Smooth muscle cell (in vitro differentiated cells): ENCODE measurements around the gene SLC25A18. TPM values are rescaled to one million over a fixed set of nuclear protein-coding genes. Genes with fewer than 3 reads are reported as not detected.

Source experiments
- DNase-seq: peaks from one replicate; lab custom pipeline; 2025; ENCODE audit not compliant: unreplicated experiment; lab: John Stamatoyannopoulos, UW
- H2AFZ ChIP-seq: fragments of 200-600 bp; sonication (generic); 2 replicates; pipeline ENCODE4 v1.6.0; 2016; ENCODE audit warnings: antibody characterized with exemption, low read depth, mild to moderate bottlenecking
- H3F3A ChIP-seq: fragments of 200-600 bp; sonication (generic); 2 replicates; pipeline ENCODE4 v1.6.0; 2017; ENCODE audit warnings: antibody characterized with exemption, low read depth
- H3K27ac ChIP-seq: fragments of 200-600 bp; sonication (generic); 2 replicates; pipeline ENCODE4 v1.5.1; 2016; ENCODE audit warnings: low read depth, mild to moderate bottlenecking
- H3K27me3 ChIP-seq: fragments of 200-600 bp; sonication (generic); 2 replicates; pipeline ENCODE4 v1.6.1; 2016; ENCODE audit warnings: low read depth, mild to moderate bottlenecking
- H3K36me3 ChIP-seq: fragments of 200-600 bp; sonication (generic); 2 replicates; pipeline ENCODE4 v1.5.1; 2016; ENCODE audit warnings: low read depth
- H3K4me1 ChIP-seq: fragments of 200-600 bp; sonication (generic); 2 replicates; pipeline ENCODE4 v1.5.1; 2016; ENCODE audit warnings: low read depth
- H3K4me2 ChIP-seq: fragments of 200-600 bp; sonication (generic); 2 replicates; pipeline ENCODE4 v1.6.0; 2016; ENCODE audit warnings: mild to moderate bottlenecking
- H3K4me3 ChIP-seq: fragments of 200-600 bp; sonication (generic); 2 replicates; pipeline ENCODE4 v1.5.1; 2016; ENCODE audit warnings: mild to moderate bottlenecking
- H3K79me2 ChIP-seq: fragments of 200-600 bp; sonication (generic); 2 replicates; pipeline ENCODE4 v1.6.0; 2016; ENCODE audit warnings: low read depth, mild to moderate bottlenecking
- H3K9ac ChIP-seq: fragments of 200-600 bp; sonication (generic); 2 replicates; pipeline ENCODE4 v1.6.0; 2016; ENCODE audit warnings: low read depth
- H3K9me3 ChIP-seq: fragments of 200-600 bp; sonication (generic); replicated peaks from 2 replicates; pipeline ENCODE4 v1.5.1; 2016; ENCODE audit warnings: low read depth
- H4K20me1 ChIP-seq: fragments of 200-600 bp; sonication (generic); 2 replicates; pipeline ENCODE4 v1.6.0; 2016; ENCODE audit warnings: low read depth
- WGBS: methylation state at CpG from one replicate; pipeline ENCODE4 v1.1.7; 2016; ENCODE audit warnings: low lambda C conversion rate; 5-methylcytosine and 5-hydroxymethylcytosine counted together
- polyA plus RNA-seq: library from polyadenylated mRNA; unstranded; fragments of >200 nt; fragmentation: Nextera tagmentation; extraction: Ambion mirVana; gene quantifications from 2 replicates; pipeline ENCODE4 v1.2.1, GENCODE V29; 2016
- total RNA-seq: library from RNA; depleted of rRNA; stranded (reverse); fragments of >200 nt; gene quantifications from 2 replicates; pipeline ENCODE4 v1.2.3, GENCODE V29; 2014
- TF ChIP-seq, protein P1 (sequence below): fragments of 200-600 bp; sonication (generic); IDR thresholded peaks from 2 replicates; pipeline ENCODE4 v1.5.1; 2017; ENCODE audit warnings: borderline replicate concordance, mild to moderate bottlenecking, antibody characterized with exemption; ENCODE audit not compliant: insufficient read depth, poor library complexity, severe bottlenecking

The SLC25A18 gene
- total and polyA plus RNA-seq, 2 experiments from 2014 or later: 0.06 to 0.31 TPM

DNA sequence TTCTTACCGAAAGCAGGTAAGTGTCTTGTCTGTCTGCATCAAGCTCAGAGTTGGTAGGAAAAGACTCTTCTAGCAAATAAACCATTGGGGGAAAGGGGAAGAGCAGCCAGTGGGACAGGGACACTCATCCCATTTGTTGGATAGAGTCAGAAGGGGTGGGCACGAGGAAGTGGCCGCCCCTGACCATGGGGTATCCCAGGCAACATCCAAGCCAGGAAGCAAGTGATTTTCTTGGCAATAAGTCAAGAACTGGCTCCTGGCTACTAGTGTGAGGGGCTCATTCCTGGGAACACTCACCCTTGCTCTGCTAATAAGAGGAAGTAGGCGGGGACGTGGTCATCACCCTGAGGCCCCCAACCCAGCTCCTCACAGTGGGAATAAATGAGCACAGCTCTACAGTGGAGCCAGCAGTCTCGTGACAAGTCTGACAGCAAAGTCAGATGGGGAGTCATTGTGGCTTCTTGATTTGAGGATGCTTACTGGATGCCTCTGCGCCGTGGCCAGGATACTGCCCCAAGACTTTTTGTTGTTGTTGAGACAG is 6.7 kb downstream of the SLC25A18 start:
- H3K27ac ChIP-seq: no peak overlapping the region
- no peaks in the 10 kb centered on the region for H3K27me3 ChIP-seq
- no peaks in the 10 kb centered on the region for H4K20me1 ChIP-seq
- H3K9me3 ChIP-seq: no peaks in the 10 kb centered on the region
- H3F3A ChIP-seq: no peaks in the 10 kb centered on the region
- no peak for DNase-seq
- no peak overlapping the region for H2AFZ ChIP-seq
- no peaks in the 10 kb centered on the region for H3K36me3 ChIP-seq
- TF ChIP-seq, protein P1, sequence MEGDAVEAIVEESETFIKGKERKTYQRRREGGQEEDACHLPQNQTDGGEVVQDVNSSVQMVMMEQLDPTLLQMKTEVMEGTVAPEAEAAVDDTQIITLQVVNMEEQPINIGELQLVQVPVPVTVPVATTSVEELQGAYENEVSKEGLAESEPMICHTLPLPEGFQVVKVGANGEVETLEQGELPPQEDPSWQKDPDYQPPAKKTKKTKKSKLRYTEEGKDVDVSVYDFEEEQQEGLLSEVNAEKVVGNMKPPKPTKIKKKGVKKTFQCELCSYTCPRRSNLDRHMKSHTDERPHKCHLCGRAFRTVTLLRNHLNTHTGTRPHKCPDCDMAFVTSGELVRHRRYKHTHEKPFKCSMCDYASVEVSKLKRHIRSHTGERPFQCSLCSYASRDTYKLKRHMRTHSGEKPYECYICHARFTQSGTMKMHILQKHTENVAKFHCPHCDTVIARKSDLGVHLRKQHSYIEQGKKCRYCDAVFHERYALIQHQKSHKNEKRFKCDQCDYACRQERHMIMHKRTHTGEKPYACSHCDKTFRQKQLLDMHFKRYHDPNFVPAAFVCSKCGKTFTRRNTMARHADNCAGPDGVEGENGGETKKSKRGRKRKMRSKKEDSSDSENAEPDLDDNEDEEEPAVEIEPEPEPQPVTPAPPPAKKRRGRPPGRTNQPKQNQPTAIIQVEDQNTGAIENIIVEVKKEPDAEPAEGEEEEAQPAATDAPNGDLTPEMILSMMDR: no peak
- no peak overlapping the region for H3K4me2 ChIP-seq
- H3K4me3 ChIP-seq: no peak overlapping the region
- H3K4me1 ChIP-seq: no peaks in the 10 kb centered on the region
- 70% methylated on average over 8 of the region's 8 CpGs for WGBS
- no peak overlapping the region for H3K9ac ChIP-seq
- H3K79me2 ChIP-seq: no peaks in the 10 kb centered on the region

DNA sequence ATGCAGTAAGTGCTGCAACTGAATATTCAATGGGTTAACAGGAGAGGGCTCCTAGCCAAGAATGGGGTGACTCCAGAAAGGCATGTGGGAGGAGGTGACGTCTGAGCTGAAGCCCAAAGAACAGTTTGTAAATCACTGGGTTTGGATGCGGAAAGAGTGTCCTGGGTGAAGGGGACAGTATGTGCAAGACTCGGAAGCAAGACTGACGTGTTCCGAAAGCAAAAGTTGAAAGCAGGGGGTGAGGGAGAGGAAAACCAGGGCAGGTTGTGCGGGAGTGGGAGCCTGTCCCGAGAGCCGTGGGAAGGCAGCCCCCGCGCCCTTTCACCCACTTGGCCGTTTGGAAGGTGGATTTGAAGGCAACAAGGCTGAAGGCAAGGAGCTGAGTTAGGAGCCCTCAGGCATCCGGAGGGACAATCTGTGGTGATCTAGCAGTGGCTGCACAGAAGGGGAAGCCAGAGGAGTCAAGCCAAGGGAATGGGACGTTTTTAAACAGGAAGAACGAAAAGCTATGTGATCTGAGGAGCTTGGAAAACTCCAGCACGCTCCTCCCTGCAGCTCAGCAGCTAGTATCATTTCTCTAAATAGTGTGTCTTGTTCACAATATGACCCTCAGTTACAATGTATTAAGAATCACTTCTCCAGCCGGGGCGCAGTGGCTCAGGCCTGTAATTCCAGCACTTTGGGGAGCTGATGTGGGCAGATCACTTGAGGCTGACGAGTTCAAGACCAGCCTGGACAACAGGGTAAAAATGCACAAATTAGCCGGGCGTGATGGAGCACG is 7.7 kb downstream of the SLC25A18 start:
- Histone ChIP-seq H3K9me3 (no peaks in the 10 kb centered on the region), H3K9ac (no peak overlapping the region), H3F3A (no peaks in the 10 kb centered on the region), H3K4me2 (no peak overlapping the region), H3K79me2 (no peaks in the 10 kb centered on the region), H3K4me1 (no peaks in the 10 kb centered on the region), H3K27ac (no peak overlapping the region), H2AFZ (no peak overlapping the region), H3K4me3 (no peak overlapping the region), H3K27me3 (no peaks in the 10 kb centered on the region), H3K36me3 (no peaks in the 10 kb centered on the region), H4K20me1 (no peaks in the 10 kb centered on the region)
- DNase-seq: no peak
- WGBS: 65% methylated on average over 19 of the region's 21 CpGs
- TF ChIP-seq, protein P1: no peak

DNA sequence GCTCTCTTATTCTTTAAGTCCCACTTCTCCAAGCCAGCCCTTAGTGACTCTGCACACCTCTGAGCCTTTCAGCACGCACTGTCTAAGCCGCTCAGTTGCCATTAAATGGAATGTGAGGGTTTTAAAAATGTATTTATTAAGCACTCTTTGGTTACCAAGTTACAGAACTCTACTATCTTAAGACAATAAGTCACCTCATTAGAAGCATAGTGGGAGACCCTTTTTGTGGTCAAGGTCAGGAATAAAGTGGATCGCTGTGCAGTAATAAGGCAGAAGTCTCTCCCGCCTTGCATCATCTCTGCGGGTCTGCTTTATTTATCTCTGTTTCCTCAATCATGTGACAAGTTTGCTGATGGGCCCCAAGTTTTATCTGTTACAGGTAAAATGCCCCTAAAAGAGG is 11.9 kb downstream of the SLC25A18 start:
- DNase-seq: no peak
- H4K20me1 ChIP-seq: no peaks in the 10 kb centered on the region
- H3K9ac ChIP-seq: no peak overlapping the region
- no peak overlapping the region for H3K4me3 ChIP-seq
- no peak overlapping the region for H3K27ac ChIP-seq
- no peaks in the 10 kb centered on the region for H3F3A ChIP-seq
- no peak overlapping the region for H3K4me2 ChIP-seq
- no peaks in the 10 kb centered on the region for H3K9me3 ChIP-seq
- H3K36me3 ChIP-seq: no peaks in the 10 kb centered on the region
- H3K4me1 ChIP-seq: no peaks in the 10 kb centered on the region
- H3K27me3 ChIP-seq: no peaks in the 10 kb centered on the region
- WGBS: 91% methylated on average over 5 of the region's 5 CpGs
- no peak overlapping the region for H2AFZ ChIP-seq
- TF ChIP-seq, protein P1: no peak
- no peaks in the 10 kb centered on the region for H3K79me2 ChIP-seq
